Measurements from ENCODE around the gene ADM2.

Gene ADM2

GRCh38 chr22:50445880-50446707, 35.2 kb upstream of the ADM2 start:
- in situ Hi-C loops (cut with MboI; ENCODE audit: low sequenced_read_pairs, unreplicated experiment) = no loop called here
- no peak for TF ChIP-seq CTCF (IDR thresholded peaks at IDR 0.05; ENCODE audit: borderline replicate concordance, control extremely low read depth, extremely low read depth, insufficient read depth, missing control alignments)

GRCh38 chr22:50446708-50447575, 34.4 kb upstream of the ADM2 start:
- in situ Hi-C loops (cut with MboI; ENCODE audit: low sequenced_read_pairs, unreplicated experiment) = no loop called here
- TF ChIP-seq CTCF (IDR thresholded peaks at IDR 0.05; ENCODE audit: borderline replicate concordance, control extremely low read depth, extremely low read depth, insufficient read depth, missing control alignments) = no peak
- DNase-seq (ENCODE audit: low spot score) = no peak

More at GRCh38 chr22:50445880-50446707, 35.2 kb upstream of the ADM2 start:
- no peak for DNase-seq (ENCODE audit: low spot score)

GRCh38 chr22:50447576-50448551, 33.5 kb upstream of the ADM2 start:
- no peak for TF ChIP-seq CTCF (IDR thresholded peaks at IDR 0.05; ENCODE audit: borderline replicate concordance, control extremely low read depth, extremely low read depth, insufficient read depth, missing control alignments)
- in situ Hi-C loops (cut with MboI; ENCODE audit: low sequenced_read_pairs, unreplicated experiment) = no loop called here

GRCh38 chr22:50452649-50453048, 28.7 kb upstream of the ADM2 start:
- in situ Hi-C loops (cut with MboI; ENCODE audit: low sequenced_read_pairs, unreplicated experiment) = no loop called here
- no peak for TF ChIP-seq CTCF (IDR thresholded peaks at IDR 0.05; ENCODE audit: borderline replicate concordance, control extremely low read depth, extremely low read depth, insufficient read depth, missing control alignments)
- no peak for DNase-seq (ENCODE audit: low spot score)

More at GRCh38 chr22:50447576-50448551, 33.5 kb upstream of the ADM2 start:
- DNase-seq (ENCODE audit: low spot score) = no peak

- in situ Hi-C loops (cut with MboI; ENCODE audit: low sequenced_read_pairs, unreplicated experiment) = no loop called here
- DNase-seq (ENCODE audit: low spot score) = no peak
- no peak for TF ChIP-seq CTCF (IDR thresholded peaks at IDR 0.05; ENCODE audit: borderline replicate concordance, control extremely low read depth, extremely low read depth, insufficient read depth, missing control alignments)
Observed at GRCh38 chr22:50454556-50455075, 26.7 kb upstream of the ADM2 start.
